ENCODE results near the gene MYBBP1A. TPM values are rescaled to one million over a fixed set of nuclear protein-coding genes. Genes with fewer than 3 reads are reported as not detected.
A peak's percentile ranks its signal among the peaks of the same experiment; 100 is the strongest.

The MYBBP1A gene
- total and polyA plus RNA-seq, 2 of the 13 experiments (the other 11 are each of a cell fraction or from before 2014, with no cell fraction given): 18.6 to 54.8 TPM

DNA sequence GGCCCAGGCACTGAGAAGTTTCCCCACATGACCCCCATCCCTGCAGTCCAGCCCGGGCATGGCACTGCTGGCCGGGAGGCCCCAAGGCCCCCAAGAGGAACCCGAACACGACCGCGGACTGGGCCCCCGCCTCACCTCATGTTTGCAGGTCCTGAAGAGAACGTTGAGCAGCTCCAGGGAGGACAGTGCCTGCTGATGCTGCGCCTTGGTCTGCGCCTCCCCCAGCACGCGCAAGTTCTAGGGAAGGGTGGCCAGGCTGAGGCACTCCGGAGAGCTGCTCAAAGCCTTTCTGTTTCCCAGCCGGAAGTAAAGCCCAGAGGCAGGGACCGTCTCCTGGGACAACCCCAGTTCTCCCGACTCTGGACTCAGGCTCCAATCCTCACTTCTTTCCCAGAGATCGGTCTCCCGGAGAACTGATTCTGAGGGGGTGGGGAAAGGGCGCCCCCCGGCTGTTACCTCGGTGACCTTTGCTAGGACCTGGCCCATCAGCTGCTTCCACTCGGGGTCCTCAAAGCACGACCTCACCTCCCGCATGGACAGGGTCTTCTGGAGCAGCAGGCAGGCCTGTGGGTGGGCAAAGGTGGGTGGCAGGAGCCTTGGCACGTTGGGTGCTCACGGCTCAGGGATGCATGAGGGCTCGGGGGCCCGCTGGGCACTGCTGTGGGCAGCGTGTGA, 13.7 kb downstream of the MYBBP1A start:
- WGBS (ENCODE audit: low lambda C conversion rate): 95% methylated on average over 16 of the region's 29 CpGs
- ATAC-seq (no peak), DNase-seq (ENCODE audit: low spot score) (no peak), FAIRE-seq (no peak)
- no TSS peak for BruUV-seq (replicated peaks)
- no peak overlapping the region for H3K4me3 ChIP-seq (replicated peaks in 1 of 3; ENCODE audit: insufficient read depth in 1 of 3, low read depth in 2 of 3, low read length in 3 of 3)
- ChIA-PET CTCF (ENCODE audit: low intra/inter-chr PET ratio, low total read pairs) (no interaction called here), POLR2A (interaction anchor here (1.2 kb wide), 1 partner anchor 14 kb away, joined by 6 read pairs; the partner anchor contains the start of gene MYBBP1A)
- intact Hi-C loops (cut with micrococcal nuclease; ENCODE audit: unreplicated experiment) (no loop called here), in situ Hi-C loops (cut with HindIII; ENCODE audit: extremely low pct_ligation_motif_present, low pct_unique_long_range_greater_than_20kb) (no loop called here)
- no peak overlapping the region for H2AFZ ChIP-seq (ENCODE audit: low read length)
- peaks cover 34 to 67% of the 10 kb centered on the region in 2 experiments for H3K36me3 ChIP-seq (replicated peaks in 1 of 2; ENCODE audit: control insufficient read depth in 1 of 2, insufficient read depth in 2 of 2, low read length in 2 of 2)
- no peaks in the 10 kb centered on the region for H3K27me3 ChIP-seq (ENCODE audit: control insufficient read depth in 1 of 2, insufficient read depth in 2 of 2, low read length in 2 of 2)
- no peak overlapping the region for H3K27ac ChIP-seq (ENCODE audit: extremely low read length, insufficient read depth, low read length)
- H3K4me2 ChIP-seq (ENCODE audit: low read depth, low read length): no peak overlapping the region
- H3K9ac ChIP-seq (ENCODE audit: insufficient read depth, low read depth, low read length): no peak overlapping the region
- peaks cover 9% of the 10 kb centered on the region; the same call in 1 of the 2 replicates for H3K4me1 ChIP-seq (ENCODE audit: insufficient read depth, low read length)
- H3K79me2 ChIP-seq (ENCODE audit: insufficient read depth, low read length): no peaks in the 10 kb centered on the region
- 0 out of 2 replicates have a peak, but pooled peaks cover 2% of the 10 kb centered on the region for H4K20me1 ChIP-seq (ENCODE audit: insufficient read depth, low read length)
- TF ChIP-seq SALL1 (CRISPR knock-in tag; IDR thresholded peaks at IDR 0.05): no peak
- no peak for TF ChIP-seq SMARCC2 (IDR thresholded peaks at IDR 0.05)
- no peak for TF ChIP-seq KLF9 (CRISPR knock-in tag; IDR thresholded peaks at IDR 0.05; ENCODE audit: low read depth)
- TF ChIP-seq ELF4 (CRISPR knock-in tag; IDR thresholded peaks at IDR 0.05; ENCODE audit: borderline replicate concordance): no peak
- no peak for TF ChIP-seq PAF1 (CRISPR knock-in tag; IDR thresholded peaks at IDR 0.05)
- TF ChIP-seq STAG1 (CRISPR knock-in tag; IDR thresholded peaks at IDR 0.05): 0 out of 2 replicates have a peak, but pooled peaks have one; percentile 3
- TF ChIP-seq ZNF251 (CRISPR knock-in tag; IDR thresholded peaks at IDR 0.05): no peak
- TF ChIP-seq, protein P1, sequence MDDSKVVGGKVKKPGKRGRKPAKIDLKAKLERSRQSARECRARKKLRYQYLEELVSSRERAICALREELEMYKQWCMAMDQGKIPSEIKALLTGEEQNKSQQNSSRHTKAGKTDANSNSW (CRISPR knock-in tag; IDR thresholded peaks at IDR 0.05; ENCODE audit: borderline replicate concordance): no peak
- no peak for TF ChIP-seq ZNF552 (CRISPR knock-in tag; IDR thresholded peaks at IDR 0.05; ENCODE audit: borderline replicate concordance)
- TF ChIP-seq, protein P2, sequence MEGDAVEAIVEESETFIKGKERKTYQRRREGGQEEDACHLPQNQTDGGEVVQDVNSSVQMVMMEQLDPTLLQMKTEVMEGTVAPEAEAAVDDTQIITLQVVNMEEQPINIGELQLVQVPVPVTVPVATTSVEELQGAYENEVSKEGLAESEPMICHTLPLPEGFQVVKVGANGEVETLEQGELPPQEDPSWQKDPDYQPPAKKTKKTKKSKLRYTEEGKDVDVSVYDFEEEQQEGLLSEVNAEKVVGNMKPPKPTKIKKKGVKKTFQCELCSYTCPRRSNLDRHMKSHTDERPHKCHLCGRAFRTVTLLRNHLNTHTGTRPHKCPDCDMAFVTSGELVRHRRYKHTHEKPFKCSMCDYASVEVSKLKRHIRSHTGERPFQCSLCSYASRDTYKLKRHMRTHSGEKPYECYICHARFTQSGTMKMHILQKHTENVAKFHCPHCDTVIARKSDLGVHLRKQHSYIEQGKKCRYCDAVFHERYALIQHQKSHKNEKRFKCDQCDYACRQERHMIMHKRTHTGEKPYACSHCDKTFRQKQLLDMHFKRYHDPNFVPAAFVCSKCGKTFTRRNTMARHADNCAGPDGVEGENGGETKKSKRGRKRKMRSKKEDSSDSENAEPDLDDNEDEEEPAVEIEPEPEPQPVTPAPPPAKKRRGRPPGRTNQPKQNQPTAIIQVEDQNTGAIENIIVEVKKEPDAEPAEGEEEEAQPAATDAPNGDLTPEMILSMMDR (CRISPR knock-in tag; IDR thresholded peaks at IDR 0.05): peak; percentile 25; the same call in 1 of the 2 replicates
- TF ChIP-seq RBFOX2 (IDR thresholded peaks at IDR 0.05; ENCODE audit: low read depth, low read length): peak; percentile 10; the same call in 1 of the 2 replicates
- no peaks in the 10 kb centered on the region for H3K9me3 ChIP-seq (ENCODE audit: low read length)
